GM19463 (cell line): ENCODE results near the gene AMBP.

ENCODE experiments used
- ATAC-seq: cut with Tn5 transposase; IDR thresholded peaks from one replicate; pipeline ENCODE4 v1.9.1; 2021; ENCODE audit warnings: mild to moderate bottlenecking, moderate library complexity; ENCODE audit not compliant: unreplicated experiment

AMBP gene

GRCh38 chr9:114078021-114078780, at the start of gene AMBP:
TSS of gene AMBP (minus strand) at chr9:114078300. CDS start at chr9:114078209, 91 bp downstream.
- ATAC-seq = no peak

- no peak for ATAC-seq
Measured at GRCh38 chr9:114126247-114127060, 48.4 kb upstream of the AMBP start.

GRCh38 chr9:114125476-114126013, 47.4 kb upstream of the AMBP start:
- ATAC-seq = no peak

DNA sequence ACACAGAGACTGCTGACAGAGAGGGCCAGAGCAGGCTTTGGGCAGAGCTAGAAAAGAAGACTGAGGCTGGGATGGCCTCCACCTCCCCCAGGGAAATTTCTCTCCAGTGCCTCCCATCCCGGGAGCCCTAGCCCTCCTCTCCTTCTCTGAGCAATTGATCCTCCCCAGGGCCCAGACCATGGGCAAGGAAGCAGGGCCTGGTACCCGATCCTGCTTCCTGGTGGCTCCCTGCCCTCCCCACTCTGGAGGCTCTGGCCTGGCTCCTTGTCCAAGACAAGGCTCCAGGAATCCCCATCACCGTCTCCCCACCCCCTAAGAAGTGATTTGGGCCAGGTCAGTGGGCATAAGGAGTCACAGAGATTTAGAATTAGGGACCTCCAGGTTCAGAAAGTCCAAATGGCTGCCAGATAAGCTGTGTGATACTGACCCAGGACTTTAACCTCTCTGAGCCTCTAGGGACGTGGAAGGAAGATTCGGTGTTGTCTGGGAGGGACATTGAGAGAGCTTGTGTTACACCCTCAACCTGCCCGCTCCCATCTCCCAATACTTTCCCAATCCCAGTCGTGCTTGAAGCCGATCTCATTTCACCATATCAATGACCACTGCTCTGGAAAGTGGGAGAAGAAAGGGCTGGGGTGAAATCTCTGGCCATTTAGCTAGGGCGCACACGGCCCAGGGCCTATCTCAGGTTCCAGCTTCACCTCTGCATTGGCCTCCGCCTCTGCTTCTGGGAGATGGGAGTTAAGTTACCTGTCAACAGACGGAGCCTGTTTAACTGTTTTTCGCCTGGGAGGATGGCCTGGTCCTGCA, 46.8 kb upstream of the AMBP start:
- ATAC-seq = no peak

DNA sequence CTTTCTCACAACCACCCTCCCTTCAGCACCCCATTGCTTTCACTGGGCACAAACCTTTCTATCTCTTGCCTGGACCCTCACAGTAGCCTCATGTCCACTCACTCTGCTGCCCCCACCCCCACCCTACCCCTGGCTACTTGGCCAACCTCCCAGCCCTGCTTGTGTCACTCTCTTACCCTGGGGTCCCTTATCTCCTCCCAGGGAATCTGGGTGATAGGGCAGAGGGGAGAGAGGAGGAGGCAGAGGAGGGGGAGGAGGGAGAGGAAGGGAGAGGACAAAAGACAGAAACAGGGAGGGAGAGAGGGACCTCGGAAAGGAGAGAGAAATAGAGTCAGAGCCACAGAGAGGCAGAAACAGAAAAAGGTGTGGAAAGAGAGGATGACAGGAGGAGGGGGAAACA, 46.0 kb upstream of the AMBP start:
- ATAC-seq = no peak

DNA sequence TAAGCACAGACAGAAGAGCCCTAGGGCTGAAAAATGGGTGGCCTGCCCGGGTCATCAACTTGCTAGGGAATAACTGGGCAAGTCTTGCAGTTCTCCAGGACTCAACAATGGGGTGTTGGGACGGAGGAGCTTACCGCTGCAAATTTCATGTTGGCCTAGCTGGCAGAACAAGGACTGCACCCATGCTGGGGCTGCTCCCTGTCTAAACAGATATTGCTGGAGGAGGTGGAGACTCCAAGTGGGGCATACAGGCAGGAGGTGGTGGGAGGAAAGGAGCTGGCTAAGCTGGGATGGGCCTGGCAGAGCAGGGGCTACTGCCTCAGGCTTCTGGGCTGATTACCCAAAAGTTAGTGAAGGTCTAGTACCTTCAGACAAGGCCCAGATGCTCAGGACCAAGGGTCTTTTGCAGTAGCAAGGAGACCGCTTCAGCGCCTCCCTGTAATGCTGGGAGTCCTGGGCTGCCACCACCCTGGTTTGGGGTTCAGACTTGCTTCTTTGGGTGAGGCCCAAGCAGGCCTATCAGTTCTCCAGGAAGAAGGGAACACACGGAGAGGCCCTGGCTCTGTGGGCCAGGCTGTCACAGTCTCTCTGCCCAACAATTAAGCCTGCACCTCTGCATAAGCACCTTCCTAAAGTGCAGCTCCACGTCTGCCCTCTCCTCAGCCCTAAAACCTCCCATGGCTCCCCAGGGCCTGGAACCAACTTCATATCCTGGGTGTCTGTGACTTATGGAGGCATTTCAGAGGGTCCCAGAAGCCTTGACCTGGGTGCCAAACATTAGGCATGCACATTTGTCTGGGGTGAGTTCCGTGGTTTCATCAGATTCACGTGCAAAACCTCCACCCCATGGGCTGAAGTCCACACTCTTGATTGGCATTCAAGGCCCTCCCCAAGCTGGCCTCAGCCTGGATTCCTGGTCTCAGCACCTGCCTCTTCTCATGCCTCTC, 45.2 kb upstream of the AMBP start:
- ATAC-seq = no peak

DNA sequence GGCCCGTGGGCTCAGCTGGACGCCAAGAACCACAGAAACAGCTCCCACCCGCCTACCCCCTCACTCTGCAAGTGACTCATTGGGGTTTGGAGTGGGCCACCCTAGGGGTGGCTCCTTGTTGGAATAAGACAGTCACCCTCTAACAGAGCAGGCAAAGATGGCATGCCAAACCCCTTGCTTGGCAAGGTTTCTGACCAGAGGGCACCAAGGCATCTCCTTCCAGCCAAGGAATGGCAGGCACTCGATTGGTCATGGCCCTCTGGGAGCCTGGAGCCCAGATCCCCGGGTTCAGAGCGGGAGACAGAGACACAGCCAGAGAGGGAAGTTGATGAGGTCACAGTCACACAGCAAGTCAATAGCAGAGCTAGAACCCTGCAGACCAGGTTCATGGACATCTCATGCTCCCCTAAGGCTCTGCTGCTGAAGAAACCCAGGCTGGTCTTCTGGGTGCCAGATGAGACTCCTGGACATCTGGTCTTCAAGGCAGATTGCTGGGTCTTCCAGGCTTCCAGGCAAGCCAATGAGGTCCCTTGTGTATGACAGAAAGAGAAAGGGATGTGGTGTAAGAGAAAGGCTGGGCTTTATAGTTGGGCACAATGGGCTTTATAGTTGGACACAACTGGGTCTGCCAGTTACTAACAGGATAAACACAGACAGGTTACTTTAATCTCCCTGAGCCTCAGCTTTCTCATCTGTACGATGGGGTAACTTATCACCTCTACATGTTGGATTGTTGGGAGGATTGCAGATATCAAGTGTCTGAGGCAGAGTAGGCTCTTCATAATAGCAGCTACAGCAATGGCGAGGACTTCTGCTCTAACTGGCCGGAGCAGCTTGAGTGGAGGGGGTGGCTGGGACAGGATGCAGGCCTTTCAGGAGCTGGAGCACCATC, 44.3 kb upstream of the AMBP start:
- no peak for ATAC-seq

DNA sequence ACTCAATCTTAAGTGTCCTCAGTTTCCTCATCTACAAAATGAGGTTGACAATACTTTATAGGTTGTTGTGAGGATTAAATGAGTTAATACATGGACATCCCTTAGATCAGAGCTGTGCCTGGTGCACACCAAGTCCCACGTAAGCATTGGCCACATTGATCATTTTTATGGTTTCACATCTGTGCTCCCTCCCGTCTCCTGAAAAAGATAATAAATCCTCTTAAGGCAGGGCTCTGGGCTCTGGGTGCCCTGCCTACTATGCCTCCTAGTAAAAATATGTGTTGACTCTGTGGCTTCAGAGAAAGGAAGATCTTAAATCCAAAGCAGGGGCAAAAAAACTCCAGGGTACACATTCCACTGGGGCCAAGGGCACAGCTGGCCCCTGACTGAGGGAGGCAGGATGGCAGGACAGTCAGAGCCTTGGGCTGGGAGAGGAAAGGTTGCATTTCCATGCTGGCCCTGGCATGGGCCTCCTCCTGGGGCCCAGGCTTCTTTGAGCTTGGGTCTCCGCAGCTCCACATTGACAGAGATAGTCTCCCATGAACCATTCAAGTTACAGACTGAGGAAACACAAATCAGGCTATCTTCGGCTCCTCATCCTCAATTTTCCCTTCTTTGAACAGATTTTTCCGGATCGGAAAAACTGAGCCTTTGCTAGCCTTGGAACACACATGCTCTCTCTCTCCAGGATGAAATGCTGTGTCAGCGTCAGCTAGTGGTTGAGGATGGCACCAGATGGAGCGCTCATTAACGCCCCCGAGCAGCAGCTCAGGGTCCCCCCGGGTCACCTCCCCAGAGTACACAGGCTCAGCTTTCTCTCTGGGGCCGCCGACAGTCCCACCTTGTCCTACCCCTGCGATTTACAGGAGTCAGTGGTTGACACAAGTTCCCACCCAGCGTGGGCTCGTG, 43.4 kb upstream of the AMBP start:
- ATAC-seq = no peak

DNA sequence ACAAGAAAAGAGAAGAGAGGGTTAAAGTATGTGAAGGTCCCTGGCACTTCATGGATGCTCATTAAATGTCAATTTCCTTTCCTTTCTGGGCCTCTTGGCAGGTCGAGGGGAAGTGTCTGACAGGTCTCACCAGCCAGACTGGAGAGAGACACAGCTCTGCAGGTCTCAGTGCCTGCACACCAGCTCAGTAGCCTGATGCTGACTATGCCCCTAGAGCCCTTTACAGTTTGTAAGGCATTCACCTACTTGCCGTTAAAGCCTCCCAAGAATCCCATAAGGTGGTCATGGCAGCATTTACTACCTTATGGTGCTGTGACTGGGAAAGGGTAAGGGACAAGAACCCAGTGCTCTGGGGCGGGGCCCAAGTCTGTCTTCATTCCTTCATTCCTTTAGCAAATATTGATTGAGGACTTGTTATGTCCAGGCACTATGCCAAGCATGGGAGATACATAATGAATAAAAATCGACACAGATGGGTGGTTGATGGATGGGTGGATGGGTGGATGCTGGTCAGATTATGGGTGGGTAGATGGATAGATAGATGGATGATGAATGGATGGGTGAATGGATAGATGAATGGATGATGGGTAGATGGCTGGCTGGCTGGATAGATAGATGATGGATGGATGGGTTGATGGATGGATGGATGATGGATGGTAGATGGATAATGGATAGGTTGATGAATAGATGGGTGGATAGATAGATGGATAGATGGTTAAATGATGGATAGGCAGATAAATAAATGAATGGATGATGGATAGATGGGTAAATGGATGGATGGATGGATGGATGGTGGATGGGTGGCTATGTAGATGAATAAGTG, 42.3 kb upstream of the AMBP start:
- no peak for ATAC-seq

DNA sequence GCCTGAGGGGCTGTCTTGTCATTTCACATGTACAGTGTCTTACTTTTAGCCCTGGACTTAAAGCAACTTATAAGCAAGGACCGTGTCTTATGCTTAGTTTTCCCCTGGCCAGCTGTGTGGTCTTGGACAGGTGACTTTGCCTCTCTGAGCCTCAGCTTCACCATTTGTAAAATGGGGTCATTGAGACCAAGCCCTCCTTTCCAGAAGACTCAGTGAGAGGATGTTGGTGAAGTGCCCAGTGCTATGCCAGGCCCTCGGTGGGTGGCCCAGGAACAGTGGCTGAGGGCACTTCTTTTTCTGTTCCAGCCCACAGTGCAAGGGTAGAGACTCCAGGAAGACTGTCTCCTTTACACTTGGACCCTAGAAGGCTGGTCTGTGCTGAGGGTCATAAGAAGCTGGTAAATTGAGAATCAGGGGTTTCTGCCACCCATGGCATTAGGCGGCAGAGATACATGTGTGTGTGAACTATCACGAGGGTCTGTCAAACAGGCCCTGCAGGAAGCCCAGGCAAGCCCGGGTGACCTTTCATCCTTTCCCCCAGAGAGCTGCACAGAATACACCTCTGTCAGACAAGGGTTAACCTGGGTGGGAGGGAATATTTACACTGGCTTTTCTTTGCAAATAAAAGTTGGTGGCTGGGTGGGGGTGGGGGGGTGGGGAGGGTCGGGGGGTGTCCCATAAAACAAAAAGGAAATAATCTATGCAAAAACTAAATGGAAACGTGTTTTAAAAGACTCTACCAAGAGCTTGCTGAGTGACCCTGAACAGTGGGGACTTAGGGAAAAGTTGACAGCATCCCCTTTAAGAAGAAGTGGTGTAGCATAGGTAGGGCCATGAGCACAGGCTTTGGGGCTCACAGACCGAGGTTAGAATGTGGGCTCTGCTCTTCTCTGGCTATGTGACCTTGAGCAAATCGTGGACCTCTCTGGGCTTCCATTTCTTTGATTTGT, 41.4 kb upstream of the AMBP start:
- no peak for ATAC-seq

DNA sequence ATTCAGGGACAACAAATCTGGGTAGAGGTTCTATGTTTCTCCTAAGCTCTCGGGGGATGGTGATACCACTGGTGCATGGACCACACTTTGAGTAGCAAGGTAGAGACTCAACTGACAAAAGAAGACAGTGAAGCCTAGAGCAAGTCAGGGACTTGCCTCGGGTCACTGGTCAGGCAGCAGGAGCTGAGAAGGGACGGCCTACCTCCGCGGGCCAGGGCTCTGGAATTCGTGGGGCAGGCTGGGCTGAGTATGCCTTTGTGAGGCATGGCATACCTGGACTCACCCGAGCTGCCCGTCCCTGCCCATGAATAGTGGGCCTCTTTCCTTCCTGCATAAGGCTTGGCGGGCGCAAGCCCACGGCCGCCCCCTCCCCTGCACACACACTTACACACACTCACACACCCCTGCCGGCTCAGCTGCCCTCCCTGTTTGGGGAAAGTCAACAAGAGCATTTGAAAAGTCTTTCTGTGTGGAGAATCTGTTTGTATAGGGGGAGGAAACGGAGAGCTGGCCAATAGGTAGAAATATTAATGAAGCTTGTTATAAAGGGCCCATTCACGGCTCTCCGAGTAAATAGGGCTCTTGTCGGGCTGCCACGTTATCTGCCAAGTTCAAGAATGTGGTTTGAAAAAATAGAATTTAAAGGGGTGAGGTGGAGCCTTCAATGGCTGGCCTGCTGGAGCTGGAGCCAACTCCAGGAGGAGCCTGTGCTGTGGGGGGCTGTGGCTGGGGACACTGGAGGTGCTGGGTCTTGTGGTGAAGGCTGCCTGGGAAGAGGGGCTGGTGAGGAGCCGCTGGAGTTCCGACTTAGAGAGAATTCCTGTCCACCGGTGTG, 40.1 kb upstream of the AMBP start:
- no peak for ATAC-seq

DNA sequence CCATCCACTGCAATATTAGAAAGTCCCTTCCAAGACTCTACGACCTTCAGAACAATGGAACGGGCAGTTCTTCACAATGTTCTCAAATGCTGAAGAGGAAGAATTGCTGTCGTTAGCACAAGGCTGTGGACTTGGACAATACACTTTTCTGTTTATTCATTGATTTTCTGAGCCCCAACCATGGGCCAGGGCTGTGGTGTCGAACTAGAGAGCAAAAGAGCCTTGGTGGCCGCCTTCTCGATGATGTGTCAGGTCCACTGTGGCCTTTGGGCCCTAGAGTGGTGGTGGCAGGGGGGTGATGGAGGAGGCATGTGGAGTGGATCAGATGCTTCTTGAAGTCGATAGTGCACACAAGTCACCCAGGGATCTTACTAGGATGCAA, 39.5 kb upstream of the AMBP start:
- no peak for ATAC-seq

DNA sequence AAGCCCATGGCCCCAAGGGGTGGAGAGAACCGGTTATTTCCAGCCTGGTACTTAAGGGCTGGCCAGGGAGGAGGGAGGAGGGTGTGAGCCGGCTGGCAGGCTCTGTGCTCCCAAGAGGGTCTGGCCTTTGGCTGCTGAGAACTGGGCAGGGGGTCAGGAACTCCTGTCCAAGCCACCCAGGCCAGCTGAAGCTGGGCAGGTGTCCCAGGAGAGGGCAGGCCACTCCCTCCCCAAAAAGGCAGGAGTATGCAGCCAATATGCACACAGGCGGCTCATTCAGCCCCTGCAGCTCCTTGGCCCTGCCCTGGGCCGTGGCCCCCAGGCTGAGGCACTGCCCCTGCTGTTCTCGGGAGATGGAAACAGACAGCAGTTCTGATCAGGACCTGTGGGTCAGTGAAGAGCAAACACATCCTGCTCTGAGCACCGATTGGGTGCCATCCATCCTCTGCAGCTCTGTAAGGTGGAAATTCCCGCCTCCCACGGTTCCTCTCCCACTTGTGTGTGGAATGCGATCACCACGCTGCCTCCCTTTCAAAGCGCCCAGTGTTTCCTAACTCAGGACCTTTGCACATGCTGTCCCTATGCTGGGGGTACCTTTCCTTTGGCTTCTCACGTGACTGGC, 38.1 kb upstream of the AMBP start:
- ATAC-seq = no peak

DNA sequence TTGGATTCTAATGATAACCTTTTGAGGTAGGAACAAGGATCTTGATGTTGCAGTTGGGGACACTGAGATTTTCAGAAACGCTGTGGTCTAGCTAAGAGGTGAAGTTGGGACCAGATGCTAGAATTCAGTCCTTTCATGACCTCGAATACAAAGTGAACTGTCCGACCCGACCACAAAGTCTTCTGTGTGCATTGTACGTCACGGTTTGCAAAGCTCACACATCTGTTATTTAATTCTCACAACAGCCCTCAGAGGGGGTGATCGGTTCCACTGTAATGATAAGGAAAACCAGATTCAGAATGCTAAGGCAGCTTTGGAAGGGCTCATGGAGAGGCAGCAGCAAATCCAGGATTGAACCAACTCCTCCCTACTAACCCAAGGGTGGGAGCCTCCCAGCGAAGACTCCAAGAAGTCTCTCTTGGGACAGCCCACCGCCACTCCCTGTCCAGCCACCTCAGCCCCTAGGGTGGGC, 37.6 kb upstream of the AMBP start:
- ATAC-seq = no peak

- no peak for ATAC-seq
Measured at GRCh38 chr9:114114364-114114763, 36.3 kb upstream of the AMBP start.
